Measurements from ENCODE around the gene RXRA.

Gene RXRA

DNA sequence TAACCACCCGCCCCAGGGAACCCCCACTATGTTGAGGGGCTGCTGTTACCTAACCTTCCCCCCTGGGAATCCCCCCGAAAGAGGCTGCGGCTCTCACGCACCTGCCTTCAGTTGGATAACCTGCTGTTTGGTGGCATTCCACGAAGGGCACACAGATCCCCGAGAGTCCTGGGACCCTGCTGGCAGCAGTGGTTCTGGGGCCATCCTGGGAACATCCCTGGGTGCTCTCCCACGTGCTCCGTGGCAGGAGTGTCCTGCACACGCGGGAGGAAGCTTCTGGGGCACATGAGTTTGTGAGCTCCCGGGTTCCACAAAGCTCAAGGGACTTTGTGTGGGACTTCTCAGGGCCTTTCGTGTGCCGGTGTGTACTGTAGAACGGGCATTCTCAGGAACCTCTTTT lies 102.3 kb downstream of the RXRA start:
- TF ChIP-seq, protein P1, sequence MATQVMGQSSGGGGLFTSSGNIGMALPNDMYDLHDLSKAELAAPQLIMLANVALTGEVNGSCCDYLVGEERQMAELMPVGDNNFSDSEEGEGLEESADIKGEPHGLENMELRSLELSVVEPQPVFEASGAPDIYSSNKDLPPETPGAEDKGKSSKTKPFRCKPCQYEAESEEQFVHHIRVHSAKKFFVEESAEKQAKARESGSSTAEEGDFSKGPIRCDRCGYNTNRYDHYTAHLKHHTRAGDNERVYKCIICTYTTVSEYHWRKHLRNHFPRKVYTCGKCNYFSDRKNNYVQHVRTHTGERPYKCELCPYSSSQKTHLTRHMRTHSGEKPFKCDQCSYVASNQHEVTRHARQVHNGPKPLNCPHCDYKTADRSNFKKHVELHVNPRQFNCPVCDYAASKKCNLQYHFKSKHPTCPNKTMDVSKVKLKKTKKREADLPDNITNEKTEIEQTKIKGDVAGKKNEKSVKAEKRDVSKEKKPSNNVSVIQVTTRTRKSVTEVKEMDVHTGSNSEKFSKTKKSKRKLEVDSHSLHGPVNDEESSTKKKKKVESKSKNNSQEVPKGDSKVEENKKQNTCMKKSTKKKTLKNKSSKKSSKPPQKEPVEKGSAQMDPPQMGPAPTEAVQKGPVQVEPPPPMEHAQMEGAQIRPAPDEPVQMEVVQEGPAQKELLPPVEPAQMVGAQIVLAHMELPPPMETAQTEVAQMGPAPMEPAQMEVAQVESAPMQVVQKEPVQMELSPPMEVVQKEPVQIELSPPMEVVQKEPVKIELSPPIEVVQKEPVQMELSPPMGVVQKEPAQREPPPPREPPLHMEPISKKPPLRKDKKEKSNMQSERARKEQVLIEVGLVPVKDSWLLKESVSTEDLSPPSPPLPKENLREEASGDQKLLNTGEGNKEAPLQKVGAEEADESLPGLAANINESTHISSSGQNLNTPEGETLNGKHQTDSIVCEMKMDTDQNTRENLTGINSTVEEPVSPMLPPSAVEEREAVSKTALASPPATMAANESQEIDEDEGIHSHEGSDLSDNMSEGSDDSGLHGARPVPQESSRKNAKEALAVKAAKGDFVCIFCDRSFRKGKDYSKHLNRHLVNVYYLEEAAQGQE (IDR thresholded peaks at IDR 0.05; ENCODE audit: insufficient read depth in 1 of 2, low read depth in 2 of 2, low read length in 2 of 2) = no peak
- TF ChIP-seq TAF1 (IDR thresholded peaks at IDR 0.05; ENCODE audit: borderline replicate concordance, insufficient read depth, low read length) (no peak), SIN3A (IDR thresholded peaks at IDR 0.05; ENCODE audit: borderline replicate concordance, insufficient read depth, low read length) (no peak), POLR2AphosphoS5 (IDR thresholded peaks at IDR 0.05; ENCODE audit: low read depth, low read length) (no peak), FOXP2 (optimal IDR thresholded peaks at IDR 0.05; ENCODE audit: borderline replicate concordance, extremely low read depth, extremely low read length, insufficient read depth) (no peak)

DNA sequence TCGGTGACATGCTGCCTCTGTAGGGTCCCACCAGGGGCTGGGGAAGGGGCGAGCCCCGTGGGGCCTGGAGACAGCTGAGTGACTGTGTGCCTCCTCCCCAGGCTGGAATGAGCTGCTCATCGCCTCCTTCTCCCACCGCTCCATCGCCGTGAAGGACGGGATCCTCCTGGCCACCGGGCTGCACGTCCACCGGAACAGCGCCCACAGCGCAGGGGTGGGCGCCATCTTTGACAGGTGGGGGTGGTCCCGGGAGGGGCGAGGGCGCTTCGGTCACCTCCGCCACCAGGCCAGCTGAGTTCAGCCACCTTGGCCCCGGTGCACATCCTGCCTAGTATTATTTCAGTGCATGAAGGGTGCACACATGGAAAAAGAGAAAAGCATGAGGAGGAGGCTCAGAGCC lies 102.8 kb downstream of the RXRA start:
- TF ChIP-seq FOXP2 (optimal IDR thresholded peaks at IDR 0.05; ENCODE audit: borderline replicate concordance, extremely low read depth, extremely low read length, insufficient read depth) (no peak), SIN3A (IDR thresholded peaks at IDR 0.05; ENCODE audit: borderline replicate concordance, insufficient read depth, low read length) (no peak), POLR2AphosphoS5 (IDR thresholded peaks at IDR 0.05; ENCODE audit: low read depth, low read length) (no peak), TAF1 (IDR thresholded peaks at IDR 0.05; ENCODE audit: borderline replicate concordance, insufficient read depth, low read length) (no peak)
- TF ChIP-seq, protein P1 (IDR thresholded peaks at IDR 0.05; ENCODE audit: insufficient read depth in 1 of 2, low read depth in 2 of 2, low read length in 2 of 2) = no peak

DNA sequence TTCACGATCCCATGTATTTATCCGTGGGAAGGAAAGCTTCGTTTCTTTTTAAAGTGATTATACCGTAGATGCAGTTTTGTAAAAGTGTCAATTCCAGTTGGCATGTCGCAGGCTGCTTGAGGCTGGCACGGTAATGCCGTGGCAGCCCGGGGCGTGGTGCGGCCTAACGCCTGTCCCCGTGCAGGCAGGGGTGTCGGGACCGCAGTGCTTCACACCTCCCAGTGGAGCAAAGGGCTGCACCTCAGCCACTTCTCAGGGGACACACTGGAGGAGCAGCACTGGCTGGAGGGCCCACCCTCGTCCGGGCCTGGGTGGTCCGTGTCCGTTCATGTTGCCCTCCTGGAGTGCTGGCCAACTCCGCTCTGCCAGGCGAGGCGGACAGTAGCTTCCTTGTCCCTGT lies 103.2 kb downstream of the RXRA start:
- no peak for TF ChIP-seq SIN3A (IDR thresholded peaks at IDR 0.05; ENCODE audit: borderline replicate concordance, insufficient read depth, low read length)
- no peak for TF ChIP-seq TAF1 (IDR thresholded peaks at IDR 0.05; ENCODE audit: borderline replicate concordance, insufficient read depth, low read length)

DNA sequence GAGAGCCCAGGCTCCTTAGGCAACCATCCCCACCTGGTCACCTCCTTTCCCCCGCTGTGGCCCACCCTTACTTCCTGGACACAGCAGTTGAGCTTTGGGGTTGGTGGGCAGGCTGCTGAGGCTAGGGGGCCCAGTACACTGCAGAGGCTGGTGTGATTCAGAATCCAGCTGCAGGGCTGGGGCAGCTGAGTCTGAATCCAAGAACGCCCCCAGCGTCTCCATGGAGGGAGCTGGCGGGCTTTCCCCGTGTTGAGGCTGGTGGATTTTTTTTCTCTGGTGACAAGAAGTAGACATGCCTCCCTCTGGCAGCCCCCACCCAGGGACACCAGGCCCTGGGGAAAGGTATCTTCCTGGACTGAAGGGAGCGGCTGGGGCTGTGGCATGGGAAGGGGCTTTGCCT lies 104.8 kb downstream of the RXRA start:
- TF ChIP-seq POLR2AphosphoS5 (IDR thresholded peaks at IDR 0.05; ENCODE audit: low read depth, low read length) = no peak
- no peak for TF ChIP-seq SIN3A (IDR thresholded peaks at IDR 0.05; ENCODE audit: borderline replicate concordance, insufficient read depth, low read length)
- TF ChIP-seq, protein P1 (IDR thresholded peaks at IDR 0.05; ENCODE audit: insufficient read depth in 1 of 2, low read depth in 2 of 2, low read length in 2 of 2) = no peak
- no peak for TF ChIP-seq FOXP2 (optimal IDR thresholded peaks at IDR 0.05; ENCODE audit: borderline replicate concordance, extremely low read depth, extremely low read length, insufficient read depth)
- no peak for TF ChIP-seq TAF1 (IDR thresholded peaks at IDR 0.05; ENCODE audit: borderline replicate concordance, insufficient read depth, low read length)

DNA sequence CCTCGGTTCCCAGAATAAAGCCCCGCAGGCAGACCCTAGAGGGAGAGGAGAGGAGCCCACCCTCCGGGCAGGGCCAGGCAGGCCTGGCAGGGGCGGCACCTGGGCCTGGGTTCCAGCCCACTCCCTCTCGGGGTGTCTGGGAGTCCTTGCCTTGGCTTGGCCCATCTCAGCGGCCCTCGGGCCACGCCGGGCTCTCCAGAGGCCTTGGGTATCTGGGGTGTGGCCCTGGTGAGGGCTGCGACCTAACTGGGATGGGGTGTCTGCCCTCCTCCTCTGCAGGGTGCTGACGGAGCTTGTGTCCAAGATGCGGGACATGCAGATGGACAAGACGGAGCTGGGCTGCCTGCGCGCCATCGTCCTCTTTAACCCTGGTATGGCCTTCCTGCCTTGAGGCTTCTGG lies 105.4 kb downstream of the RXRA start:
- TF ChIP-seq TAF1 (IDR thresholded peaks at IDR 0.05; ENCODE audit: borderline replicate concordance, insufficient read depth, low read length) (no peak), POLR2AphosphoS5 (IDR thresholded peaks at IDR 0.05; ENCODE audit: low read depth, low read length) (no peak), SIN3A (IDR thresholded peaks at IDR 0.05; ENCODE audit: borderline replicate concordance, insufficient read depth, low read length) (no peak), FOXP2 (optimal IDR thresholded peaks at IDR 0.05; ENCODE audit: borderline replicate concordance, extremely low read depth, extremely low read length, insufficient read depth) (no peak)
- TF ChIP-seq, protein P1 (IDR thresholded peaks at IDR 0.05; ENCODE audit: insufficient read depth in 1 of 2, low read depth in 2 of 2, low read length in 2 of 2) = no peak
